ENCODE data around the gene NFAT5.
A peak's percentile ranks its signal among the peaks of the same experiment; 100 is the strongest.
"Not testable (repeated sequence)": the region's sequence is repeated elsewhere in the genome, so short reads cannot be mapped to it uniquely, and the experiment has no call there.

NFAT5 gene

DNA sequence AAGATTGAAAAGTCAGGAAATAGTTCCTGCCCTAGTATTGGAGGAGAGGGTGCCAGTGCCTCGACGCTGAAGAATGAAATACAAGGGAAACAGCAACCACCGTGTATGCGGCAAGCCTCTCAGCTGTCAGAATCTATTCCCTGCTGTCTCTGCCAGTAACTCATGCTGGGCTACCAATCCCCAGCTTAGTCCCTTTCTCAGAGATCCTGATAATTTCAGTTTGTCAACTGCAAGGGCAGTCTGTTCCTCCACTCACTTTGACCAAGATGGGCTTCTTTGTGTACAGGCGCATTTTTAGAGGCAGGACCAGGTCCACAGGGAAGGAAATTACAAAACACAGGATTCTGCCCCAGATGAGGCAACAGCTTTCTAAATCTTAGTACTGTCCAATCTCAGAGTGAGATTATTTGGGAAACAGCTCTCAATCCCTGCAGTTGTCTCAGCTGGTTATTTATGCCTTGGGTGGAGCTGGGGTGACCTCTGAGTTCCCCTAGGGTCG is 159.3 kb downstream of the NFAT5 start:
- no peak for TF ChIP-seq POLR2A (IDR thresholded peaks at IDR 0.05; ENCODE audit: low read depth, low read length)
- no peak for FAIRE-seq
- no peak for DNase-seq (ENCODE audit: insufficient read length, low spot score)

- FAIRE-seq, result no peak
- no peak for TF ChIP-seq POLR2A (IDR thresholded peaks at IDR 0.05; ENCODE audit: low read depth, low read length)
- DNase-seq (ENCODE audit: insufficient read length, low spot score), result no peak
Observed at GRCh38 chr16:69725480-69726312, 159.9 kb downstream of the NFAT5 start.

DNA sequence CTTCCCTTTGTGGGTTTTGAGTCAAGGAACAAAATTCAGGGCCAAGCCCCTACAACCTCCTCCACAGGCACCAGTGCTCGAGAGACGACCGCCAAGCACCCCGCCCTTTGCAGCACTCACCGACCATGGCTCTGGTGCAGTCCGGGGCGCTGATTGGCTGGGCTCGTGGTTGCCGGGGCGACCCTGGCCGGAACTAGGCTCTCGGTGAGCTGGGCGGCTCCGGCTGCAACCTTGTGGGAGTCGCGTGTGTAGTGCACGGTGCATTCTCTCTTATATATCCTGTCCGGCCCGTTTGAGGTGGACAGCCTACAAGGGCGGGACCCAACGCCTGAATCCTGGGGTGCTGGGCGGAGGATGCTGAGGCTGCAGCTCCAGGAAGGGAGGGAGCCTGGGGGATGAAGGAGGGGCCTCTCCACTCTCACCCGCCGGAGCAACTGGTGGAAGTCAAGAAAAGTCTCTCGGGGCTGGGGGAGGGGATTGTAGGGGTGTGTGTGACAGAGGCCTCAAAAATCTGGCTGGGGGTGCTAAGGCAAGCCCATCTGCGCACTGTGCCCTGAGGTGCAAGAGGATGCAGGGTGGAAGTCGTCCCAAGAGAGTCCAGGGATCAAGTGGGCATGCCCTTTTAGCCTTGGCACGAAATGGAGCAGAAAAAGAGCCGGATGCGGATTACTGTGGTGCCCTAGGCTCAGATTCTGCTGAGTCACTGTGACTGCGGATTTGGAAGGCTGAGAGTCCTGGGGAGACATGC is 160.7 kb downstream of the NFAT5 start, which contains the start of gene NQO1:
Gene NQO1 (minus strand): TSS at position 248 of the 748 bp plus-strand sequence. CDS start 121 bp downstream, at position 127.
- peak; percentile 94 for TF ChIP-seq POLR2A (IDR thresholded peaks at IDR 0.05; ENCODE audit: low read depth, low read length)
- DNase-seq (ENCODE audit: insufficient read length, low spot score) (peak; percentile 91), FAIRE-seq (peak; percentile 62)

GRCh38 chr16:69727916-69728270 is 162.1 kb downstream of the NFAT5 start:
- no peak for TF ChIP-seq POLR2A (IDR thresholded peaks at IDR 0.05; ENCODE audit: low read depth, low read length)
- no peak for FAIRE-seq
- no peak for DNase-seq (ENCODE audit: insufficient read length, low spot score)

- DNase-seq (ENCODE audit: insufficient read length, low spot score); FAIRE-seq: not testable (repeated sequence)
Observed at GRCh38 chr16:69729030-69729429, 163.3 kb downstream of the NFAT5 start.

DNA sequence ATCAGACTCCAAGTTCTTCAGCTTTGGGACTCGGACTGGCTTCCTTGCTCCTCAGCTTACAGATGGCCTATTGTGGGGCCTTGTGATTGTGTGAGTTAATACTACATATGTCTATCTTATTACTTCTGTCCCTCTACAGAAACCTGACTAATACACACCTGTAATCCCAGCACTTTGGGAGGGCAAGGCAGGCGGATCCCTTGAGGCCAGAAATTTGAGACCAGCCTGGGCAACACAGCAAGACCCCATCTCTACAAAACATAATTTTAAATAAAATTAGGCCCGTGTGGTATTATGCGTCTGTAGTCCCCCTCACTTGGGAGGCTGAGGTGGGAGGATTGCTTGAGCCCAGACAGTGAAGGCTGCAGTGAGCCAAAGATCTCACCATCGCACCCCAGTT is 165.5 kb downstream of the NFAT5 start:
- FAIRE-seq; DNase-seq (ENCODE audit: insufficient read length, low spot score): not testable (repeated sequence)

GRCh38 chr16:69732101-69732500 is 166.3 kb downstream of the NFAT5 start:
- no peak for FAIRE-seq
- no peak for DNase-seq (ENCODE audit: insufficient read length, low spot score)
- no peak for TF ChIP-seq POLR2A (IDR thresholded peaks at IDR 0.05; ENCODE audit: low read depth, low read length)

- DNase-seq (ENCODE audit: insufficient read length, low spot score) (peak; percentile 23), FAIRE-seq (no peak)
- TF ChIP-seq POLR2A (IDR thresholded peaks at IDR 0.05; ENCODE audit: low read depth, low read length), result no peak
Observed at GRCh38 chr16:69741519-69741918, 175.8 kb downstream of the NFAT5 start.

DNA sequence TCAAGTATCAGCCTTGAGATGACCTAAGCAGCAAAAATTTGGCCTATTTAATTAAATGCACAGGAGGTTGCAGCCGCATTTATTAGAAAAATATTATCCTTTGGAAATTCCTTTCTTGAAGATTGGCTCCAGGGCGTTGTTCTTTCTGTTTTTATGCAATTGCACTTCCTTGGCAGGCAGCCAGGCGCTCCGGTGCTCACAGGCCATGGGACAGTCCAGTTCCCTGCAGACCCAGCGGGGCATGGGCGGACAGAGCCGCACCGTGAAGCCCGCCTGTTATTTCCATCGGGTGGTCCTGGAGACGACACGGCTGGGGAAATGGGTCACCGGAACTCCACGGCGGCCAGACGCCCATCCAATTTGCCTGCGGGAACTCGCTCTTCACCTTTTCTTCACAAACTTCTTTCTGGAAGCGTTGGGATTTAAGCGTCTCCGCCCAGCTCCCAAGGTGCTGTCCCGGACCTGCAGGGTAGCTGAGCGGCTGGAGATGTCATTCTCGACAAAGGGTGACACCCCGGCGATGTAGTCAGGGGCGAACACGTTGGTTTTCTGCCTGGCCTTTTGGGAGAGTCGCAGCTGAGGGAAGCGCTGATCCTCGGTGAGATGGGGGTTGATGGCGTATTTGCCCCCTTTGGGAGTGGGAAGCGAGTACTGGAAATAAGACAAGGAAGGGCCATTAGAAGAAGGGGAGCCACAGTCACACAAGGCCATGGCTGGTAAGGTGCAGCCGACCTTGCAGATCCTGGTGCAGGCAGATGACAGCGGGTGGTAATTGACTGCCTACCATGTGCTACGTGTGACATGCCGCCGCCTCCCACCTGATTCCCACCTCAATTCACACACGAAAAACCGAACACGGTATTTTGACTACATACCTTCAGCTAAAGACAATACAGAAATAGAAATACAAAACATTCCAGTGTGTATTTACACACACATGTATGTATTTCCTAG is 176.5 kb downstream of the NFAT5 start:
- no peak for DNase-seq (ENCODE audit: insufficient read length, low spot score)
- no peak for TF ChIP-seq POLR2A (IDR thresholded peaks at IDR 0.05; ENCODE audit: low read depth, low read length)
- no peak for FAIRE-seq

DNA sequence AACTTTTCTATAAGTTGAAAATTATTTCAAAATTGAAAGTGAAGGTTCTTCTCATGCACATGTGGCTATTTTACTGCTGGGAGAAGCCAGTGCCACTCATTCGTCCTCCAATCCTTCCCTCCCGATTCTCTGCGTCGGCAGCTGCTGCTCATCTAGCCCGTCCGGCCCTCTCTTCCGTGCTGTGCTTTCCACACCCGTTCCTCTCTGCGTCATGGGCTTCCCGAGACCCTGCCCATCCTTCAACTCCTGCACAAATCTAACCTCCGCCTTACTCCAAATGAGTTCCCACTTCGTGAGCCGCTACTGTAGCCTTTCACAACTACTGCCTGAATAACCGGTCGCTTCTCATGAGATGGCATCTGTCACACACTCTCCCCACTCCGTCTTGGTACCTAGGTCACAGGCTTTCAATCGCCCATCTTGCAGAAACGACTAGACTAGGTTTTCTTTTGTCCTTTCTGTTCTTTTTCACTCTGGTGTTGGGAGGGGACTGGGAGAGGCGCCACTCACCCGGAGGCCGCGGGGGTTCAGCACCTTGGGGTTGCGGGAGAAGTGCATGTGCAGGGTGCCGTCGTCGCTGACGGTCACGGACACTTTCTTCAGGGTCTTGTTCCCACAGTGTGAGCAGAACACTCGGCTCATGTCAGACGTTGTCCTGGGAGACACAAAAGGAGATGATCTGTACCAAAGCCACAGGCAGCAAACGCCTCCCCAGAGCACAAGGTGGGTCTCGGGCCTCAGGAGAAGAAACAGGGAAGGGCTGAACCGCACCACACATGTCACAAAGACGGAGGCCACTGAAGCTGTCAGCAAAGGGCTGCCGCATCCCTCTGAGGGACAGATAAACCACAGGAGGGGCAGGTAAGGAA is 178.8 kb downstream of the NFAT5 start:
- no peak for FAIRE-seq
- no peak for TF ChIP-seq POLR2A (IDR thresholded peaks at IDR 0.05; ENCODE audit: low read depth, low read length)
- no peak for DNase-seq (ENCODE audit: insufficient read length, low spot score)

- DNase-seq (ENCODE audit: insufficient read length, low spot score) (no peak), FAIRE-seq (no peak)
- TF ChIP-seq POLR2A (IDR thresholded peaks at IDR 0.05; ENCODE audit: low read depth, low read length), result no peak
Observed at GRCh38 chr16:69745232-69745612, 179.5 kb downstream of the NFAT5 start.

DNA sequence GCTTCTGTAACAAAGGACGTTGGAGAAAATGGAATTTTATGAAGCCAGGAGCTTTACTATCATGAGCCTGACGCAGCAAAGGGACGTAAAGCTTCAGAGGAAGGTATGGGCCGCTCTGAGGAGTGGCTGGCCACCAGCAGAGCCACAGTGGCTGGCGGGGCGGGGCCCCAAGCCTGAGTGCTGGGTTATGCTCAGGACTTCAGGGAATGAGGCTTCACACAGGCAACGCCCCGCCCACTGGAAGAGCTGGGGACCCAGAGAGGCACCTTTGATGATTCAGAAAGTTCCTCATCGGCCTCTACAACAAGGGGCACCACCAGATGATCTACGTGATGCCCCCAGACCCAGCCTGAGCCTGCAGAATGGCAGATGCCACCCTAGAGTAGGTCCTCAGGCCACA is 180.2 kb downstream of the NFAT5 start:
- TF ChIP-seq POLR2A (IDR thresholded peaks at IDR 0.05; ENCODE audit: low read depth, low read length), result no peak
- FAIRE-seq (no peak), DNase-seq (ENCODE audit: insufficient read length, low spot score) (no peak)

- DNase-seq (ENCODE audit: insufficient read length, low spot score) (no peak), FAIRE-seq (no peak)
- TF ChIP-seq POLR2A (IDR thresholded peaks at IDR 0.05; ENCODE audit: low read depth, low read length), result no peak
Observed at GRCh38 chr16:69747115-69747514, 181.3 kb downstream of the NFAT5 start.

Measured in H54 (cell line).